Measurements from ENCODE around the gene CASKIN1.

CASKIN1 gene

GRCh38 chr16:2238150-2238837 is 41.9 kb upstream of the CASKIN1 start:
- no peak overlapping the region for H3K27ac ChIP-seq (ENCODE audit: low read depth, low read length)
- no peaks in the 10 kb centered on the region; the same call in 1 of the 2 replicates for H3K4me1 ChIP-seq (ENCODE audit: control insufficient read depth, insufficient read depth, low read length)
- H3K9me3 ChIP-seq (ENCODE audit: control insufficient read depth, insufficient read depth, low read length), result no peaks in the 10 kb centered on the region
- peaks cover 20% of the 10 kb centered on the region for H3K27me3 ChIP-seq (ENCODE audit: control insufficient read depth, insufficient read depth, low read length)
- no peak overlapping the region for H3K9ac ChIP-seq (ENCODE audit: low read depth, low read length)
- peaks cover 34% of the 10 kb centered on the region for H3K36me3 ChIP-seq (ENCODE audit: control insufficient read depth, insufficient read depth, low read length)
- peak overlapping the region; percentile 56; the same call in 1 of the 2 replicates for H3K4me3 ChIP-seq (ENCODE audit: low read depth, low read length)

- Histone ChIP-seq H3K9ac (ENCODE audit: low read depth, low read length) (no peak overlapping the region), H3K36me3 (ENCODE audit: control insufficient read depth, insufficient read depth, low read length) (peaks cover 34% of the 10 kb centered on the region), H3K27ac (ENCODE audit: low read depth, low read length) (no peak overlapping the region)
These were observed 41.2 kb upstream of the CASKIN1 start for GRCh38 chr16:2237493-2238149.

GRCh38 chr16:2237102-2237482 is 40.7 kb upstream of the CASKIN1 start:
- Histone ChIP-seq H3K9ac (ENCODE audit: low read depth, low read length) (no peak overlapping the region), H3K9me3 (ENCODE audit: control insufficient read depth, insufficient read depth, low read length) (no peaks in the 10 kb centered on the region), H3K36me3 (ENCODE audit: control insufficient read depth, insufficient read depth, low read length) (peaks cover 34% of the 10 kb centered on the region), H3K27ac (ENCODE audit: low read depth, low read length) (no peak overlapping the region), H3K27me3 (ENCODE audit: control insufficient read depth, insufficient read depth, low read length) (peaks cover 20% of the 10 kb centered on the region), H3K4me1 (ENCODE audit: control insufficient read depth, insufficient read depth, low read length) (no peaks in the 10 kb centered on the region; the same call in 1 of the 2 replicates), H3K4me3 (ENCODE audit: low read depth, low read length) (peak overlapping the region; percentile 56)

More at GRCh38 chr16:2237493-2238149, 41.2 kb upstream of the CASKIN1 start:
- no peaks in the 10 kb centered on the region; the same call in 1 of the 2 replicates for H3K4me1 ChIP-seq (ENCODE audit: control insufficient read depth, insufficient read depth, low read length)
- H3K27me3 ChIP-seq (ENCODE audit: control insufficient read depth, insufficient read depth, low read length), result peaks cover 20% of the 10 kb centered on the region
- no peaks in the 10 kb centered on the region for H3K9me3 ChIP-seq (ENCODE audit: control insufficient read depth, insufficient read depth, low read length)
- peak overlapping the region; percentile 56; the same call in 1 of the 2 replicates for H3K4me3 ChIP-seq (ENCODE audit: low read depth, low read length)

- no peaks in the 10 kb centered on the region; the same call in 1 of the 2 replicates for H3K4me1 ChIP-seq (ENCODE audit: control insufficient read depth, insufficient read depth, low read length)
- peak within 1 kb of the TSS; percentile 61 for H3K27ac ChIP-seq (ENCODE audit: low read depth, low read length)
- no peaks in the 10 kb centered on the region for H3K9me3 ChIP-seq (ENCODE audit: control insufficient read depth, insufficient read depth, low read length)
- peaks cover 20% of the 10 kb centered on the region for H3K27me3 ChIP-seq (ENCODE audit: control insufficient read depth, insufficient read depth, low read length)
- peaks cover 39% of the 10 kb centered on the region for H3K36me3 ChIP-seq (ENCODE audit: control insufficient read depth, insufficient read depth, low read length)
- no peak within 1 kb of the TSS for H3K9ac ChIP-seq (ENCODE audit: low read depth, low read length)
- peak within 1 kb of the TSS; percentile 56 for H3K4me3 ChIP-seq (ENCODE audit: low read depth, low read length)
These were observed 40.1 kb upstream of the CASKIN1 start, which contains the start of gene DNASE1L2 for GRCh38 chr16:2236337-2237101. TSS of gene DNASE1L2 (plus strand) at chr16:2236444. CDS start at chr16:2236817, 373 bp downstream.

- H3K4me3 ChIP-seq (ENCODE audit: low read depth, low read length), result no peak overlapping the region
- H3K27me3 ChIP-seq (ENCODE audit: control insufficient read depth, insufficient read depth, low read length), result peaks cover 20% of the 10 kb centered on the region
- no peaks in the 10 kb centered on the region for H3K9me3 ChIP-seq (ENCODE audit: control insufficient read depth, insufficient read depth, low read length)
- H3K27ac ChIP-seq (ENCODE audit: low read depth, low read length), result no peak overlapping the region
- no peaks in the 10 kb centered on the region; the same call in 1 of the 2 replicates for H3K4me1 ChIP-seq (ENCODE audit: control insufficient read depth, insufficient read depth, low read length)
- peaks cover 46% of the 10 kb centered on the region for H3K36me3 ChIP-seq (ENCODE audit: control insufficient read depth, insufficient read depth, low read length)
- H3K9ac ChIP-seq (ENCODE audit: low read depth, low read length), result no peak overlapping the region
These were observed 39.4 kb upstream of the CASKIN1 start for GRCh38 chr16:2235695-2236336.

- H3K9ac ChIP-seq (ENCODE audit: low read depth, low read length), result no peak overlapping the region
- H3K9me3 ChIP-seq (ENCODE audit: control insufficient read depth, insufficient read depth, low read length), result no peaks in the 10 kb centered on the region
- H3K4me3 ChIP-seq (ENCODE audit: low read depth, low read length), result no peak overlapping the region
- peaks cover 48% of the 10 kb centered on the region for H3K36me3 ChIP-seq (ENCODE audit: control insufficient read depth, insufficient read depth, low read length)
- no peaks in the 10 kb centered on the region; the same call in 1 of the 2 replicates for H3K4me1 ChIP-seq (ENCODE audit: control insufficient read depth, insufficient read depth, low read length)
- H3K27me3 ChIP-seq (ENCODE audit: control insufficient read depth, insufficient read depth, low read length), result peaks cover 20% of the 10 kb centered on the region
- no peak overlapping the region for H3K27ac ChIP-seq (ENCODE audit: low read depth, low read length)
These were observed 38.8 kb upstream of the CASKIN1 start for GRCh38 chr16:2235234-2235651.

- Histone ChIP-seq H3K27me3 (ENCODE audit: control insufficient read depth, insufficient read depth, low read length) (peaks cover 20% of the 10 kb centered on the region), H3K27ac (ENCODE audit: low read depth, low read length) (no peak overlapping the region), H3K36me3 (ENCODE audit: control insufficient read depth, insufficient read depth, low read length) (peaks cover 49% of the 10 kb centered on the region), H3K4me1 (ENCODE audit: control insufficient read depth, insufficient read depth, low read length) (no peaks in the 10 kb centered on the region; the same call in 1 of the 2 replicates), H3K4me3 (ENCODE audit: low read depth, low read length) (no peak overlapping the region), H3K9ac (ENCODE audit: low read depth, low read length) (no peak overlapping the region), H3K9me3 (ENCODE audit: control insufficient read depth, insufficient read depth, low read length) (no peaks in the 10 kb centered on the region)
These were observed 38.4 kb upstream of the CASKIN1 start for GRCh38 chr16:2234813-2235170.

GRCh38 chr16:2233872-2234812 is 37.7 kb upstream of the CASKIN1 start:
- H3K27me3 ChIP-seq (ENCODE audit: control insufficient read depth, insufficient read depth, low read length), result peaks cover 20% of the 10 kb centered on the region
- H3K9me3 ChIP-seq (ENCODE audit: control insufficient read depth, insufficient read depth, low read length), result no peaks in the 10 kb centered on the region
- no peaks in the 10 kb centered on the region; the same call in 1 of the 2 replicates for H3K4me1 ChIP-seq (ENCODE audit: control insufficient read depth, insufficient read depth, low read length)
- H3K36me3 ChIP-seq (ENCODE audit: control insufficient read depth, insufficient read depth, low read length), result peaks cover 55% of the 10 kb centered on the region
- no peak overlapping the region for H3K27ac ChIP-seq (ENCODE audit: low read depth, low read length)
- H3K4me3 ChIP-seq (ENCODE audit: low read depth, low read length), result no peak overlapping the region
- H3K9ac ChIP-seq (ENCODE audit: low read depth, low read length), result no peak overlapping the region

GRCh38 chr16:2233046-2233775 is 36.8 kb upstream of the CASKIN1 start:
- peaks cover 20% of the 10 kb centered on the region for H3K27me3 ChIP-seq (ENCODE audit: control insufficient read depth, insufficient read depth, low read length)
- H3K36me3 ChIP-seq (ENCODE audit: control insufficient read depth, insufficient read depth, low read length), result peaks cover 65% of the 10 kb centered on the region
- H3K9ac ChIP-seq (ENCODE audit: low read depth, low read length), result no peak overlapping the region
- no peaks in the 10 kb centered on the region for H3K4me1 ChIP-seq (ENCODE audit: control insufficient read depth, insufficient read depth, low read length)
- H3K9me3 ChIP-seq (ENCODE audit: control insufficient read depth, insufficient read depth, low read length), result no peaks in the 10 kb centered on the region
- no peak overlapping the region for H3K27ac ChIP-seq (ENCODE audit: low read depth, low read length)
- no peak overlapping the region for H3K4me3 ChIP-seq (ENCODE audit: low read depth, low read length)

Measured in HUES48 (cell line).